ENCODE results near the gene TBL3. TPM values are rescaled to one million over a fixed set of nuclear protein-coding genes. Genes with fewer than 3 reads are reported as not detected.

TBL3 gene
- total and polyA plus RNA-seq, 9 of the 15 experiments (the other 6 are each of a cell fraction or from before 2014, with no cell fraction given), result 0.97 to 117 (median 24.5) TPM

DNA sequence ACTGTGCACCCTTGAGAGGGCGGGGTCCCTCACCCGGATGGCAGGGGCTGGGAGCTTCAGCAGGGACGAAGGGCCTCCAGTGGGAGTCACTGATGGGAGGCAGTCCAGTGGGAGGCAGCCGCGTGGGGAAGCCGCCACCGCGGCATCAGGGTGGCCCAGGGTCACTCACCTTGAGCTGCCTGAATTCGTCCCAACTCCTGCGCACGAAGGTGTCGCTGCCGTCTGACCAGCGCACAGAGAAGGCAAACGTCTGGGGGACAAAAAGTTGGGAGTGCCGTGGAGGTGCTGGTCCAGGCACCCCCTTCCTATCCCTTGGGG, 8.9 kb downstream of the TBL3 start:
- in situ Hi-C loops (cut with MboI) (no loop called here), intact Hi-C loops (cut with micrococcal nuclease) (no loop called here)
- no peak overlapping the region for H3K27ac ChIP-seq (ENCODE audit: extremely low read depth, low read depth, low read length)
- DNase-seq (ENCODE audit: extremely low read depth in 1 of 4, low spot score in 3 of 4) (no peak), ATAC-seq (no peak), FAIRE-seq (no peak)
- no peak overlapping the region for H3K4me3 ChIP-seq
- H3K36me3 ChIP-seq (ENCODE audit: control insufficient read depth, insufficient read depth, low read length), result peaks cover 44% of the 10 kb centered on the region; the same call in 2 of the 3 replicates
- POLR2A ChIA-PET, result interaction anchor here (0.9 to 10.2 kb wide), 3 partner anchors 9 to 17 kb away, joined by 3 to 103 read pairs (median 16); partner anchors contain the start of genes RNF151, RPS2 and TBL3
- H3K9me3 ChIP-seq (replicated peaks; ENCODE audit: control insufficient read depth, insufficient read depth, low read depth, low read length), result no peaks in the 10 kb centered on the region
- peaks cover 13% of the 10 kb centered on the region for H3K79me2 ChIP-seq (ENCODE audit: control insufficient read depth, insufficient read depth, low read length)
- TF ChIP-seq MEF2A (IDR thresholded peaks at IDR 0.05; ENCODE audit: control insufficient read depth, low read depth, low read length) (no peak), ARNT (IDR thresholded peaks at IDR 0.05) (no peak), KLF1 (tag; IDR thresholded peaks at IDR 0.05) (no peak), TSC22D4 (tag; IDR thresholded peaks at IDR 0.05) (no peak), FIP1L1 (IDR thresholded peaks at IDR 0.05; ENCODE audit: low read depth, low read length, poor library complexity, severe bottlenecking) (no peak), SRSF7 (optimal IDR thresholded peaks at IDR 0.05; ENCODE audit: low read depth, low read length) (no peak), POLR2G (IDR thresholded peaks at IDR 0.05; ENCODE audit: low read depth, low read length) (peak; percentile 62), ZSCAN29 (IDR thresholded peaks at IDR 0.05) (no peak), NR3C1 (CRISPR knock-in tag; IDR thresholded peaks at IDR 0.05) (no peak), POLR2A (conservative IDR thresholded peaks at IDR 0.05) (peak; percentile 32; the same call in 1 of the 2 replicates), BCL6 (CRISPR knock-in tag; IDR thresholded peaks at IDR 0.05) (no peak), FOSL1 (tag; conservative IDR thresholded peaks at IDR 0.05) (no peak), BRD9 (IDR thresholded peaks at IDR 0.05; ENCODE audit: low read depth, partially characterized antibody) (no peak), DNMT1 (IDR thresholded peaks at IDR 0.05) (no peak), MAFF (IDR thresholded peaks at IDR 0.05; ENCODE audit: low read length) (no peak)
- TF ChIP-seq, protein P1, sequence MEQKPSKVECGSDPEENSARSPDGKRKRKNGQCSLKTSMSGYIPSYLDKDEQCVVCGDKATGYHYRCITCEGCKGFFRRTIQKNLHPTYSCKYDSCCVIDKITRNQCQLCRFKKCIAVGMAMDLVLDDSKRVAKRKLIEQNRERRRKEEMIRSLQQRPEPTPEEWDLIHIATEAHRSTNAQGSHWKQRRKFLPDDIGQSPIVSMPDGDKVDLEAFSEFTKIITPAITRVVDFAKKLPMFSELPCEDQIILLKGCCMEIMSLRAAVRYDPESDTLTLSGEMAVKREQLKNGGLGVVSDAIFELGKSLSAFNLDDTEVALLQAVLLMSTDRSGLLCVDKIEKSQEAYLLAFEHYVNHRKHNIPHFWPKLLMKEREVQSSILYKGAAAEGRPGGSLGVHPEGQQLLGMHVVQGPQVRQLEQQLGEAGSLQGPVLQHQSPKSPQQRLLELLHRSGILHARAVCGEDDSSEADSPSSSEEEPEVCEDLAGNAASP (IDR thresholded peaks at IDR 0.05), result no peak
- TF ChIP-seq, protein P2, sequence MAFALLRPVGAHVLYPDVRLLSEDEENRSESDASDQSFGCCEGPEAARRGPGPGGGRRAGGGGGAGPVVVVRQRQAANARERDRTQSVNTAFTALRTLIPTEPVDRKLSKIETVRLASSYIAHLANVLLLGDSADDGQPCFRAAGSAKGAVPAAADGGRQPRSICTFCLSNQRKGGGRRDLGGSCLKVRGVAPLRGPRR (CRISPR knock-in tag; IDR thresholded peaks at IDR 0.05), result no peak
- TF ChIP-seq, protein P3, sequence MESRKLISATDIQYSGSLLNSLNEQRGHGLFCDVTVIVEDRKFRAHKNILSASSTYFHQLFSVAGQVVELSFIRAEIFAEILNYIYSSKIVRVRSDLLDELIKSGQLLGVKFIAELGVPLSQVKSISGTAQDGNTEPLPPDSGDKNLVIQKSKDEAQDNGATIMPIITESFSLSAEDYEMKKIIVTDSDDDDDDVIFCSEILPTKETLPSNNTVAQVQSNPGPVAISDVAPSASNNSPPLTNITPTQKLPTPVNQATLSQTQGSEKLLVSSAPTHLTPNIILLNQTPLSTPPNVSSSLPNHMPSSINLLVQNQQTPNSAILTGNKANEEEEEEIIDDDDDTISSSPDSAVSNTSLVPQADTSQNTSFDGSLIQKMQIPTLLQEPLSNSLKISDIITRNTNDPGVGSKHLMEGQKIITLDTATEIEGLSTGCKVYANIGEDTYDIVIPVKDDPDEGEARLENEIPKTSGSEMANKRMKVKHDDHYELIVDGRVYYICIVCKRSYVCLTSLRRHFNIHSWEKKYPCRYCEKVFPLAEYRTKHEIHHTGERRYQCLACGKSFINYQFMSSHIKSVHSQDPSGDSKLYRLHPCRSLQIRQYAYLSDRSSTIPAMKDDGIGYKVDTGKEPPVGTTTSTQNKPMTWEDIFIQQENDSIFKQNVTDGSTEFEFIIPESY (CRISPR knock-in tag; IDR thresholded peaks at IDR 0.05), result peak; percentile 90; the same call in 1 of the 2 replicates
- H3K27me3 ChIP-seq (ENCODE audit: control insufficient read depth in 2 of 2, insufficient read depth in 2 of 2, low read length in 2 of 2), result no peaks in the 10 kb centered on the region
- WGBS (ENCODE audit: insufficient coverage, low coverage, missing lambda C conversion rate), result 43% methylated on average over 16 of the region's 16 CpGs
- BruUV-seq (replicated peaks), result no TSS peak
- no peaks in the 10 kb centered on the region for H4K20me1 ChIP-seq (replicated peaks; ENCODE audit: control insufficient read depth, insufficient read depth, low read length)
- no peak overlapping the region for H3K4me2 ChIP-seq (ENCODE audit: insufficient read depth, low read length)
- no peak overlapping the region for H2AFZ ChIP-seq (ENCODE audit: low read depth, low read length)
- peaks cover 6 to 84% of the 10 kb centered on the region in 2 experiments; a peak in 4 of 5 replicates for H3K4me1 ChIP-seq (replicated peaks in 1 of 2; ENCODE audit: control insufficient read depth in 2 of 2, insufficient read depth in 2 of 2, low read length in 2 of 2)
- CTCF ChIA-PET (ENCODE audit: low intra/inter-chr PET ratio), result no interaction called here
- peak overlapping the region in 1 of 2 experiments; percentile 70; a peak in 2 of 4 replicates for H3K9ac ChIP-seq (ENCODE audit: insufficient read depth in 1 of 2, low read depth in 2 of 2, low read length in 2 of 2)
- no peaks in the 10 kb centered on the region for H3K9me1 ChIP-seq (ENCODE audit: control insufficient read depth, insufficient read depth, low read length)
